Stimulated activated naive B cell treated with anti-CD40 and anti-IgM and Interleukin-4, amounts not matched to agents 10 μg/mL and 1 μg/mL and 100 μg/mL, for 72 hours (primary cell): Measurements from ENCODE around the gene FOSL2.
A peak's percentile ranks its signal among the peaks of the same experiment; 100 is the strongest.
"Not testable (repeated sequence)": the region's sequence is repeated elsewhere in the genome, so short reads cannot be mapped to it uniquely, and the experiment has no call there.

ENCODE experiments used
- ATAC-seq, 2 donors: fragments of 150-1000 bp; cut with Tn5 transposase; replicated peaks; 2 replicates each; pipeline ENCODE4 v1.10.0; 2021; ENCODE audit warnings: moderate library complexity in 1 of 2
- DNase-seq: peaks from one replicate; pipeline ENCODE4 v3.0.0; 2021
- H3K27ac Mint-ChIP-seq: one replicate; pipeline ENCODE4 v1.8.0; 2022; ENCODE audit warnings: mild to moderate bottlenecking, mixed read lengths
- H3K27me3 Mint-ChIP-seq, 2 donors: one replicate each; pipeline ENCODE4 v1.8.0; 2022; ENCODE audit warnings: mixed read lengths in 2 of 2
- H3K36me3 Mint-ChIP-seq, 2 donors: one replicate each; pipeline ENCODE4 v1.8.0; 2022; ENCODE audit warnings: mixed read lengths in 2 of 2, mild to moderate bottlenecking in 1 of 2
- H3K4me1 Mint-ChIP-seq, 2 donors: one replicate each; pipeline ENCODE4 v1.8.0; 2022; ENCODE audit warnings: mixed read lengths in 2 of 2, mild to moderate bottlenecking in 1 of 2
- H3K4me3 Mint-ChIP-seq, 2 donors: one replicate each; pipeline ENCODE4 v1.8.0; 2022; ENCODE audit warnings: mild to moderate bottlenecking in 2 of 2, mixed read lengths in 2 of 2, moderate library complexity in 1 of 2
- H3K9me3 Mint-ChIP-seq, 2 donors: one replicate each; pipeline ENCODE4 v1.8.0; 2022; ENCODE audit warnings: mixed read lengths in 2 of 2, mild to moderate bottlenecking in 1 of 2

Gene FOSL2

DNA sequence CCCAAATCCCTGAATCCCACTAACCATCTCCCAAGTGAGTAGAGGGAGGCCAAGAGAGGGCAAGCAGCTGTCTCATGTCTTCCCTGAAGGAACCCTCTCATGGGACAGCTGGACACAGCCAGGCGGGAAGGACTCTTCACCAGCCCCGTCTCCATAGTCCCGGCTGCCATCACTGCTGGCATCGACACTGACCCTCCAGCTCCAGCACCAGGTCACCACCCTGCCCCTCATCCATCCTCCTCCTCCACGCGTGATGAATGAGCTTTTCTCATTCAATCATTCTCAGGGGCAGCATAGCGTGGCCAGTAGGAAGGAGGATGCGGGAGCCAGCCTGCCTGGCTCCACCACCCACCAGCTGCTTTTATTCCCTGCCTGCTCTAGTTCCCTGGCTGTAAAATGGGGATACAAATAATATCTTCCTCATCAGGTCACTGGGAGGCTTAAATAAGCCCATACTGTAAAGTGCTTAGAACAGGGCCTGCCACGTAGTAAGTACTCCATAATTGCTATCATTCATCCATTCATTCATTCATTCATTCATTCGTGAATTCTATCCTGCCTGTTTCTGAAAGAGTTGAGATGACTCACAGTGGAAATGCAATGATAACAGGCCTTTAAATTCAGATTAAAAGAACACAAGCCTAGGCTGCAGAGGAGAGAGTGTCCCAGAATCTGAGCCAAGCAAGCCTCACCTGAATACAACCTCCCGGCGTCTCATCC is 30.5 kb upstream of the FOSL2 start:
- Mint-ChIP-seq H3K4me3 (no peak overlapping the region), H3K27me3 (peaks cover 11 to 12% of the 10 kb centered on the region in 2 donors), H3K27ac (peak overlapping the region; percentile 69), H3K9me3 (no peaks in the 10 kb centered on the region), H3K36me3 (no peaks in the 10 kb centered on the region), H3K4me1 (peaks cover 29 to 66% of the 10 kb centered on the region in 2 donors)
- DNase-seq, result no peak
- no peak for ATAC-seq

DNA sequence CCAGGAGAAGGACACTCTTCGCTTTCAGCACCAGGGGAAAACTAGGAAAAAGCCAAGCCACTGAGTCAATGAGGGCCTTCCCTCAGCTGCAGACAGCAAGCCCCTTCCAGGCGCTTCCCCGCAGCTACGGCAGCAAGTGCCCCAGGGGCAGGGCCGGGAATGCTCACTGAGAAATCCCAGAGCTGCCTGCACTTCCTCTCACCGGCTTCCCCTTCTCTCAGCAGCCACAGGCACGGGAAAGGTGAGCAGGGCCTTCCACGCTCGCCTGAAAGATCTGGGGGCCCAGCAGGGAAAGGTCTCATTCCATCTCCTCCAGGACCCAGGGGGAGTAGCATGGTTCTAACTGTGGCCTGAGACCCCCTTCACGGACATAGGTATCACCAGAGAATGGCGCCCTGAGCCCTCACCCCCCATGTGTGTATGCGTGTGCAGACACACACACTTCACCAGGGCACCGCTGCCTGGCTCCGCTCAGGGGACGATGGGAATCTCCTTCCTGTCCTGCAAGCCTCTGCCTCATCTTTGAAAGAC is 29.6 kb upstream of the FOSL2 start:
- DNase-seq (no peak), ATAC-seq (no peak)
- Mint-ChIP-seq H3K9me3 (no peaks in the 10 kb centered on the region), H3K4me1 (peaks cover 30 to 70% of the 10 kb centered on the region in 2 donors), H3K4me3 (no peak overlapping the region), H3K27me3 (peaks cover 18% of the 10 kb centered on the region in 2 donors), H3K36me3 (no peaks in the 10 kb centered on the region), H3K27ac (no peak overlapping the region)

DNA sequence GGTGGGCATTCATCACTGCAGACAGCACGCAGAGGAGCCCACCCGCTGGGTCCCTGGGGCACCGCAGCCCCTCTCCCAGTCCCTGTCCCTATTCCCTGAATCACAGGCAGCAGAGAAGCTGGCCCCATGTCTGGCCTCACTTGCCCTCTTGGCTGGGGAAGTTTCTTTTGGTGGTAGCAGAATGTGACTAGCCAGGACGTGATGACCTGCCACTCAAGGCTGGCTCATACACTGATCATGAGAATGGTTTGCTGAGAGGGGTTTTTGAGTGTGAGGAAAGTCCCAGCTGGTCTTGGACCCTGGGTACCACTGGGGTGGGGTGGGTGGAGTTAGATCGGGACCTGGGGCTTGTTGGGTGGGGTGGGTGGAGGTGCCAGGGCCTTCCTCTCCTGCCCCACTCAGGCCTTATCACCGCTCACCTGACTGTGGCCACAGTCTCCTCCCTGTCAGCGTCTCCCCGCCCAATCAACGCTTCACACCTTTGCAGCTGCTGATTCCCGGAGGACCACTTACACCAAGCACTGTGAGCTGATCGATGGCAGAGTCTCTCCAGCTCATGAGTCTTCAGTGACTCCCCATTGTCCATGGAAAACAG is 28.9 kb upstream of the FOSL2 start:
- no peak overlapping the region for H3K4me3 Mint-ChIP-seq
- no peak for ATAC-seq
- H3K27me3 Mint-ChIP-seq, result peaks cover 18% of the 10 kb centered on the region in 2 donors
- DNase-seq, result no peak
- H3K9me3 Mint-ChIP-seq, result no peaks in the 10 kb centered on the region
- H3K27ac Mint-ChIP-seq, result peak overlapping the region; percentile 11
- H3K36me3 Mint-ChIP-seq, result no peaks in the 10 kb centered on the region
- H3K4me1 Mint-ChIP-seq, result peaks cover 27 to 66% of the 10 kb centered on the region in 2 donors

DNA sequence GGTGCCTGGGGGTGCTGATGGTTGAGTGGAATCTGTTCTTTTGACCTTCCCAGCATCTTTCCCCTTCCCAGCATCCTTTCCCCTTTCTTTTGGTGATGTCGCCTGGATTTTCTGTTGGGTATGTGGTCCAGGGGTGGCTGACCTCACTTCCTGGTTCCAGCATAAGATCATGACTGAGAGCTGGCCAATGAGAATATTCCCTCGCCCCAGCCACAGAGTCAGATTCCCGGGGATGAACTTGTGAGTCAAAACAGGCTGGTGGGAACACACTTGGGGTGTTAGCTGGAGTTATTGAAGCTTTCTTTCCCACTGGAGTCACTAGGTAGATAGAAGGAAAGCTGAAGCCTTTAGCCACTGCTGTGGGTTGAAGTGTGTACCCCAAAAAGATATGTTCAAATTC is 28.0 kb upstream of the FOSL2 start:
- Mint-ChIP-seq H3K27ac (no peak overlapping the region), H3K4me1 (peaks cover 18 to 62% of the 10 kb centered on the region in 2 donors), H3K27me3 (peaks cover 18 to 22% of the 10 kb centered on the region in 2 donors), H3K9me3 (no peaks in the 10 kb centered on the region), H3K36me3 (no peaks in the 10 kb centered on the region), H3K4me3 (no peak overlapping the region)
- no peak for DNase-seq
- ATAC-seq, result no peak

DNA sequence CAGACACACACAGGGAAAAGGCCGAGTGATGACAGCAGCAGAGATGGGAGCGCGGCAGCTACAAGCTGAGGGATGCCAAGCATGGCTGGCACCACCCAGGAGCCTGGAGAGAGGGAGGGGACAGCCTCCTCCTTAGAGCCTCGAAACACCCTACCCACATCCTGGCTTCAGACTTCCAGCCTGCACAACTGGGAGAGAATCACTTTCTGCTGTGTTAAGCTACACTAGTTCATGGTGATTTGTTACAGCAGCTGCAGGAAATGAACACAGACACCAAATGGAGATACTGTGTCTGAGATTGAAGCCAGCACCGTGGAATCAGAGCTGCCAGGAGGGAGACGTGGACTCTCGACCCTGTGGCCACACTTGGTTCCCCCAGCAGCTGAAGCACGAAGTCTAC is 27.5 kb upstream of the FOSL2 start:
- H3K4me3 Mint-ChIP-seq, result no peak overlapping the region
- peaks cover 17 to 57% of the 10 kb centered on the region in 2 donors for H3K4me1 Mint-ChIP-seq
- no peaks in the 10 kb centered on the region for H3K36me3 Mint-ChIP-seq
- H3K9me3 Mint-ChIP-seq, result no peaks in the 10 kb centered on the region
- peaks cover 18 to 22% of the 10 kb centered on the region in 2 donors for H3K27me3 Mint-ChIP-seq
- ATAC-seq (no peak), DNase-seq (no peak)
- no peak overlapping the region for H3K27ac Mint-ChIP-seq

DNA sequence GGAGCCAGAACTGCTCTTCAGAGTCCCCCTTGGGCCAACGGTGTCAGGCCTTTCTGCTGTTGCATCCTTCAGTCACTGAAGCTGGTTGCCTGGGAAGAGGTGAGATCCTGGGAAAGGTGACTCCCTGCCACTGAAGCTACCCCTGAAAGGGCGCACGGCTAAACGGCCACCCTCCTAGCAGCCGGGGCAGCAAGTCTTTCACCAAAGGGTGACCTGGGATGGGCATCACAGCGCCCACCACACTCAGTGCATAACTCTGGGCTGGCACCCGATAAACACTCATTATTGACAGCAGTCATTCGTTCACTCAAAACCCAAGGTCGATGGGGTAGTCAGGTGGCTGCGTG is 26.5 kb upstream of the FOSL2 start:
- no peaks in the 10 kb centered on the region for H3K9me3 Mint-ChIP-seq
- H3K36me3 Mint-ChIP-seq, result no peaks in the 10 kb centered on the region
- peaks cover 18 to 26% of the 10 kb centered on the region in 2 donors for H3K27me3 Mint-ChIP-seq
- H3K4me3 Mint-ChIP-seq, result no peak overlapping the region
- DNase-seq (no peak), ATAC-seq (no peak)
- peaks cover 11 to 47% of the 10 kb centered on the region in 2 donors for H3K4me1 Mint-ChIP-seq
- no peak overlapping the region for H3K27ac Mint-ChIP-seq

DNA sequence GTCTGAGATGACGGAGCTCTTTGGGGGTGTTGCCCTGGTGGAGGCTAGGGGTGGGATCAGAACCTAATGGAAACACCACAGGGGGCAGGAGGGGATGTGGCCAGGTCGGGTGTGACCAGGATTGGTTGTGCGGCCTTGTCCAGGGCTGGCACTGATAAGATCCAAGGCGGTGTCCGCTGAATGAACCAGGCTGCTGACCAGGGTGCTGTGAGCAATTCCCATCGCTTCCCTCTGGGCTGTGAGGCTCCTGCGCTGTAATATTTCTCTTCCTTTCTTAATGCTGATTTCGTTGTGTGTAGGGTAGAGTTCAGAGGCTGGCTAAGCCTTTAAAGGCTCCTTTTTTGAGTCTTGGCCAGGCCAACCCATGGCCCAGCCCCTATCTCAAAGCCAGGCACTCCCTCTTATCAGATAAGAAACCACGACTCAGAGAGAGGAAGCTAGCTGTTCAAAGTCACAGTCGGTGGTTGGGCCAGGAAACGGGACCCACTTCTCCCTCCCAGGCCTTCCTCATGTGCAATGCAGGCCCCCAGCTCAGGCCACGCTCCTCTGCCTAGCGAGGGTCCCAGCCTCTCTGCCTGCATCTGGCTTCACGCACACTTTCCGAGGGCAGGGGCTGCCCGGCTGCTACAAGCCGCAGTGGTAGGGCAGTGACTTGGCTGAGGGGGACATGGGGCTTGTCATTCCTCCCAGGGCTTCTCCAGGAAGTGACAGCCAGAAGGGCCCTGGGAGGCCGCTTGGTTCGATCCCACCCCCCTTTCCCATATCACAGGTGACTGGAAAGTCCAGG is 26.0 kb upstream of the FOSL2 start:
- DNase-seq, result no peak
- H3K27ac Mint-ChIP-seq, result no peak overlapping the region

DNA sequence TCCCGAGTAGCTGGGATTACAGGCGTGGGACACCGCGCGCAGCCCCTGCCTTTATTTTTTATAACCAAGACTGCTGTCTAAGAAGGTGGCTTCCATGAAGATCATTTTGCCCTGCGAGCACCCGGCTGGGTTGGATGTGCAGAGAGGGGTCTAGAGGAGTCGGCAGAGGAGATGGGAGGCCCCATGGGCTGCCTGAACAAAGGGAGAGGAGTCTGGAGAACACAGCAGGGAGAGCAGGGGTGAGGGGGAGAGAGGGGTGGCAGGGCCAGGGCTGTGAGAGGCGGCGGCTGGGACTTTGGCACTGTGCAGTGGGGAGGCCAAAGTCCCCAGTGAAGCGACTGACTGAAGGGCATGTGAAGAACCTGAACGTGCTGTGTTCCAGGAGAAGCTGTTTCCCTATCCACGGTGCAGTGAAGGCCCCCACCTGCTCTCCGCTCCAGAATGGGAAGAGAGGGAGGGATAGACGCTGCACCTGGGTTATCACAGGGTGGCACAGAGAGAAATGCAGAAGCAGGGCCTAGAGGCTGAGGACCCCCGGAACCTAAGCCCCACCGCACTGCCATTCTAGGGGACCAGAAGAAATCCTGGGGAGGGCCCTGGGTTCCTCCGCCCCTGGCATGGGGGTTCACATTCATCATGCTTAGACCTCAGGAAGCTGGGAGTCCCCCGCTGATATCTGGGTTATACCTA is 24.8 kb upstream of the FOSL2 start:
- no peak for ATAC-seq
- Mint-ChIP-seq H3K4me1 (peaks cover 4 to 34% of the 10 kb centered on the region in 2 donors), H3K36me3 (no peaks in the 10 kb centered on the region), H3K27me3 (peaks cover 19 to 24% of the 10 kb centered on the region in 2 donors), H3K4me3 (no peak overlapping the region), H3K27ac (no peak overlapping the region), H3K9me3 (no peaks in the 10 kb centered on the region)
- no peak for DNase-seq

More for the DNA sequence above, 26.0 kb upstream of the FOSL2 start:
- peak overlapping the region in 1 of 2 donors; percentile 1 for H3K4me3 Mint-ChIP-seq
- H3K9me3 Mint-ChIP-seq, result no peaks in the 10 kb centered on the region
- H3K4me1 Mint-ChIP-seq, result peaks cover 7 to 44% of the 10 kb centered on the region in 2 donors
- H3K36me3 Mint-ChIP-seq, result no peaks in the 10 kb centered on the region
- peak; percentile 72 to 75 for ATAC-seq
- peaks cover 18 to 26% of the 10 kb centered on the region in 2 donors for H3K27me3 Mint-ChIP-seq

DNA sequence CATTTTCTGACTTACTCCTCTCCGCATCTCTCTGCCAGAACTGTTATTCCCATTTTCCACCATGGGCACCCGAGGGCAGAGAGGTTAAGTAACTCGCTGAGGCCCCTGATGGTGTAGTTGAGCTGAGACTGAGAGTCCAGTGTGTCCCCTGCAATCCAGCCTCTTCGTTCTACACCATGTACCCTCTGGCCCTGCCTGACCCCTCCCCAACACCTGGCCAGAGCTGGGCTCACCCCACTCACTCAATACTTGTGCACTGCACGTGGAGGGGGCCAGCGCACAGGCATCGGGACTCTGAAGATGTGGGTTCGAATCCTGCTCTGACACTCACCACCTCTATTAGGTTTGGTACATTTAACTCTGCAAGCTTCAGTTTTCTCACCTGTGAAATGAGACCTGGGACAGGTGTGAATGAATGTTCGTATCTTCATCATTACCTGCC is 24.3 kb upstream of the FOSL2 start:
- no peaks in the 10 kb centered on the region for H3K9me3 Mint-ChIP-seq
- DNase-seq (no peak), ATAC-seq (no peak)
- peaks cover 19 to 27% of the 10 kb centered on the region in 2 donors for H3K27me3 Mint-ChIP-seq
- H3K27ac Mint-ChIP-seq, result no peak overlapping the region
- H3K4me3 Mint-ChIP-seq, result no peak overlapping the region
- peaks cover 3 to 28% of the 10 kb centered on the region in 2 donors for H3K4me1 Mint-ChIP-seq
- H3K36me3 Mint-ChIP-seq, result no peaks in the 10 kb centered on the region

DNA sequence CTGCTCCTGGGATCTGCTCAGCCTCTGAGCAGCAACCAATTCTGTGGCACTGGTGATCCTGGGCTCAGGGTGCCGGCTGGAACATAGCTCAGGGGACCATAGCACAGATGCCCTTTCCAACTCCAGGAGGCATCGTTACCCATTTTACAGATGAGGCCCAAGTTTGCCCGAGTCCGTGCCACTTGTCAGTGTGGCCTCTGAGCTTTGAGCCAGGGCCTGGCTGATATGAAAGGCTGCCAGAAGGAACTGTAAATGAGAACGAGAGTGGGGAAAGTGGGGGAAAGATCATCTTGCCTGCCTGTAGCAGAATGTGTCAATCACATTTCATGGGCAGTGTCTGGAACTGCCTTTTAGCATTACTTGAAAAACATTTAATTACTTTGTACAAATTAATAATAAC is 23.3 kb upstream of the FOSL2 start:
- Mint-ChIP-seq H3K27ac (no peak overlapping the region), H3K9me3 (no peaks in the 10 kb centered on the region), H3K36me3 (no peaks in the 10 kb centered on the region), H3K4me3 (no peak overlapping the region), H3K4me1 (peaks cover 3 to 18% of the 10 kb centered on the region in 2 donors), H3K27me3 (peaks cover 19 to 27% of the 10 kb centered on the region in 2 donors)
- DNase-seq (no peak), ATAC-seq (peak in 1 of 2 donors; percentile 24)

DNA sequence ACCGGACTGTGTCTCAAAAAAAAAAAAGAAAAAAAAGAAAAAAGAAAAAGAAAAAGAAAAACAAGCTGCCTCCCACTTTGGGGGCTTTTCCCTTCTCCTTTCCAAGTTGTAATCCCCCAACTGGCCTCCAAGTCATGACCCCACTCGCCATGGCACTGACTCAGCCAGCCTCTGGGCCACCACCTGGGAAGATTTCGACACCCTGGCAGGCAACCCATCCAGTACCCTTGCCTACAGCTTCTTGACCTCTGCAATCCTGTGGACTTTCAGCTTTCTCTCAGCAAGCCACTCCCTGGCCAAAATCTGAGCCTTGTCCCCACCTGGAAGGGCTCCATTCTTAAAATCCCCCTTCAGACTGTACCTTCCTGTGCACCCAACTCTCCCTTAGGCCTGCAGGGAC is 22.3 kb upstream of the FOSL2 start:
- Mint-ChIP-seq H3K4me1 (peaks cover 3 to 17% of the 10 kb centered on the region in 2 donors), H3K27ac (no peak overlapping the region)

DNA sequence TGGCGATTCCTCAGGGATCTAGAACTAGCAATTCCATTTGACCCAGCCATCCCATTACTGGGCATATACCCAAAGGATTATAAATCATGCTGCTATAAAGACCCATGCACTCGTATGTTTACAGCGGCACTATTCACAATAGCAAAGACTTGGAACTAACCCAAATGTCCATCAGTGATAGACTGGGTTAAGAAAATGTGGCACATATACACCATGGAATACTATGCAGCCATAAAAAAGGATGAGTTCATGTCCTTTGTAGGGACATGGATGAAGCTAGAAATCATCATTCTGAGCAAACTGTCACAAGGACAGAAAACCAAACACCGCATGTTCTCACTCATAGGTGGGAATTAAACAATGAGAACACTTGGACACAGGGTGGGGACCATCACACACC is 20.9 kb upstream of the FOSL2 start:
- not testable (repeated sequence) for ATAC-seq
- peaks cover 16 to 19% of the 10 kb centered on the region in 2 donors for H3K27me3 Mint-ChIP-seq

More for the DNA sequence above, 22.3 kb upstream of the FOSL2 start:
- no peak for DNase-seq
- Mint-ChIP-seq H3K4me3 (no peak overlapping the region), H3K27me3 (peaks cover 19 to 27% of the 10 kb centered on the region in 2 donors), H3K36me3 (no peaks in the 10 kb centered on the region), H3K9me3 (no peaks in the 10 kb centered on the region)
- no peak for ATAC-seq

DNA sequence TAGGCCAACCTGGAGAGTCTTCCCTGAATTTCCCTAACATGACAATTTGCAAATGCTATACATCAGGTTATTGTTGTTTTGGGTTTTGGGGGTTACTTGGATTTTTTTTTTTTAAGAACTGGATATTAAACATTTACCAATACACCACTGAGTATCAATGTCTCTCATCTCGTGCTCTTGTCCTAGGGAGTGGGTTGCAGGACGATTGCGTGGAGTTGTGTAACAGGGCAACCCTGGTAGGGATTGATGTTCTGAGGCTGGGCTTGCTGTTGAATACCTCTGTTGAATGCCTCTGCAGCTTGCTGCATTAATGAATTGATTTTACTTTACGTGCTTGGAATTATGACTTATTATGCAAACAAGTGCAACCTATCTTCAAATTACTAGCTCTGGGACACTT is 18.8 kb upstream of the FOSL2 start:
- no peak overlapping the region for H3K27ac Mint-ChIP-seq
- ATAC-seq, result no peak
- H3K9me3 Mint-ChIP-seq, result no peaks in the 10 kb centered on the region

More for the DNA sequence above, 20.9 kb upstream of the FOSL2 start:
- DNase-seq, H3K36me3 Mint-ChIP-seq, H3K27ac Mint-ChIP-seq, H3K9me3 Mint-ChIP-seq, H3K4me3 Mint-ChIP-seq: not testable (repeated sequence)
- peaks cover 2 to 12% of the 10 kb centered on the region in 2 donors for H3K4me1 Mint-ChIP-seq

DNA sequence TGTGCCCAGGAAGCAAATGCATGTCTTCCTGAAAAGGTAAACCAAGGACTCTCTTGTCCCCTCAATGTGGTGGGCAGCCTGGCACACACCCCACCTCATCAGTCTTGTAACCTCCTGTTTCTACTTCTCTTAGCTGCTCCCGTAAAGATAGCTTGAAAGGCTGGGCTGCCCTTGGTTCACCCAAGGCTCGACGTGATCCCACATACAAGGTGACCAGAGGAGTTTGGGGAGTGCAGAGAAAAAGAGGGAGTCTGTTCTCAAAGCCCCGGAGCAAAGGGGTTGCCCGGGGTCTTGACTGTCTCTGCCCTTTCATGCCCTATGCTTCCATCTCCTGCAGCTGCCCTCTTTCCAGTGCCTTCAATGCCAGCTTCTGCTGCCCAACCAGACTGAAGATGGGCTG is 18.3 kb upstream of the FOSL2 start:
- peaks cover 6 to 10% of the 10 kb centered on the region in 2 donors for H3K4me1 Mint-ChIP-seq
- peaks cover 8 to 14% of the 10 kb centered on the region in 2 donors for H3K27me3 Mint-ChIP-seq
- ATAC-seq (no peak), DNase-seq (no peak)
- H3K9me3 Mint-ChIP-seq, result no peaks in the 10 kb centered on the region
- H3K4me3 Mint-ChIP-seq, result no peak overlapping the region
- H3K36me3 Mint-ChIP-seq, result no peaks in the 10 kb centered on the region
- no peak overlapping the region for H3K27ac Mint-ChIP-seq

More for the DNA sequence above, 18.8 kb upstream of the FOSL2 start:
- Mint-ChIP-seq H3K4me3 (no peak overlapping the region), H3K36me3 (no peaks in the 10 kb centered on the region), H3K27me3 (peaks cover 8 to 12% of the 10 kb centered on the region in 2 donors), H3K4me1 (peaks cover 2 to 9% of the 10 kb centered on the region in 2 donors)
- DNase-seq, result no peak
